GM21786 (cell line): Measurements from ENCODE around the gene CLDN5.

Source experiments
- ATAC-seq: cut with Tn5 transposase; IDR thresholded peaks from one replicate; pipeline ENCODE4 v1.9.1; 2021; ENCODE audit not compliant: unreplicated experiment

Gene CLDN5, protein sequence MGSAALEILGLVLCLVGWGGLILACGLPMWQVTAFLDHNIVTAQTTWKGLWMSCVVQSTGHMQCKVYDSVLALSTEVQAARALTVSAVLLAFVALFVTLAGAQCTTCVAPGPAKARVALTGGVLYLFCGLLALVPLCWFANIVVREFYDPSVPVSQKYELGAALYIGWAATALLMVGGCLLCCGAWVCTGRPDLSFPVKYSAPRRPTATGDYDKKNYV

DNA sequence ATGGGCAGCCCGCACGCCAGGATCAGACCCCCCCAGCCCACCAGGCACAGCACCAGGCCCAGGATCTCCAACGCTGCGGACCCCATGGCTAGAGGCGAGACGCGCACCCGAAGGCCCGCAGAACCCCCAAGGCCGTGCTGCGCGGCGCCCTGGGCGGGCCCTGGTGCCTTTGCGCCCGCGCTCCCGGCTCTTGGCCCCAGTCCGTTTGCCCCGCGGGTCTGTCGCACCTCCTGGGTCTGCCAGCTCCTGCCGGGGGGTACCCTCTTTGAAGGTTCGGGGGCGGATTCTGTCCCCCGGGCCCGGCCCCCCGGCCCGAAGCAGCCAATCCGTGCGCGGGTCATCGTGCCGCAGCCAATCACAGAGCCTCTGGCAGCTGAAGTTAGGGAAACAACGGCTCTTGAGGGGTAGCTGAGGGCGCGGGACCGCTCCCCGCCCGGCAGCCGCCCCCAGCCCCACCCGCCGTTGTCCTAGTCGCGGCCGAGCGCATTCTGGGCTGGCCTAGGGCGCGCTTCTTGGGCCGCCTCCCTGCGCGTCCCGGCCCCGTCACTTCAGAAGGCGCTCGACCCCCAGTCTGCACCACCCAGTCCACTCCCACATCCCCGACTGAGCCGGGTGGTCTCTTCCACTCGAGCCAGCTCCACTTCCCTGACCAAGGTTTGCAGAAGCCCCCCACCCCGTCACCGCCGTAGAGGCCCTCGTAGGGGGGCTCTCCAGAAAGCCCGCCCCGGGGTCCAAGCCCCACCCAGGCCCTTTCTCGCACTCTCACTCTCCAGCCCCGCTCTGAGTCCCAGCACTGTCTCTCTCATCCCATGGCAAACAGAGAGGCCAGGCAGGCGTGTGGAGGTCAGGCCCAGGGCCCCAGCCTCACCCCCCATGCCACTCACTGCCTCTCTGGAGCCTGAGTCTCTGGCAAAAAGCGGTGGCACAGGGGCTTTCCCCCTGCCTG, at the start of gene CLDN5:
Gene CLDN5, minus strand, starts transcription at position 241 of the 946 bp plus-strand sequence. Its CDS starts 155 bp downstream, at position 86.
- no peak for ATAC-seq

- ATAC-seq = no peak
Measured at GRCh38 chr22:19571995-19572394, 47.8 kb upstream of the CLDN5 start.

DNA sequence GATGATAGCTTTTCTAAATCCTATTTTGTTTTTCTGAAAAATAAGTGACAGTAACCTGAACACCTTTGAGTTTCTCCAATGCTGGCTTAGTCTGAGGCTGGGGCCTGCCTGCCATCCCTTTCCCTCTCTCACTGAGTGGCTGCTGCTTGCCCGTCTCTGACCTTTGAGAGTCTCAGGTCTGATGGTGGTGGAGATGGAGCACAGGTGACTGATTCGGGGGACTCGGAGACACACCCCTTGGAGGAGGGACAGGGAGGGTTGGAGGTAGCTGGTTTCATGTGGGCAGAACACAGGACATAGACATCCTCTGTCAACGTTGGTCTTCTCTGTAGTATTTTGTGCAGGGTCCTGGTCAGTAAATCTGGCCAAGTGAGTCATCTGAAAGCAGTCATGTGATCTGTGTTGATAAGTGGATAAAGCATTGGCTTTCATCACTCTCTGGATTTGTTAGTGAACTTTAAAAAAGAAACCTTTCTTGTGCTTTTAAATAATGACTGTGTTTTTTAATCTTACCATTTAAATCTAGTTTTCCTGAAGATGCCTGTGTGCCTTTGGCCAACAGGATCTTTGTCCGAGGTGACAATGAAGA, 47.1 kb upstream of the CLDN5 start:
- no peak for ATAC-seq

GRCh38 chr22:19569976-19570375, 45.8 kb upstream of the CLDN5 start:
- ATAC-seq = no peak

GRCh38 chr22:19569276-19569640, 45.0 kb upstream of the CLDN5 start:
- ATAC-seq = no peak

- ATAC-seq = no peak
Measured at GRCh38 chr22:19568337-19569275, 44.4 kb upstream of the CLDN5 start.

GRCh38 chr22:19567157-19568009, 43.2 kb upstream of the CLDN5 start:
- ATAC-seq = no peak

- no peak for ATAC-seq
Measured at GRCh38 chr22:19566279-19567156, 42.3 kb upstream of the CLDN5 start.

DNA sequence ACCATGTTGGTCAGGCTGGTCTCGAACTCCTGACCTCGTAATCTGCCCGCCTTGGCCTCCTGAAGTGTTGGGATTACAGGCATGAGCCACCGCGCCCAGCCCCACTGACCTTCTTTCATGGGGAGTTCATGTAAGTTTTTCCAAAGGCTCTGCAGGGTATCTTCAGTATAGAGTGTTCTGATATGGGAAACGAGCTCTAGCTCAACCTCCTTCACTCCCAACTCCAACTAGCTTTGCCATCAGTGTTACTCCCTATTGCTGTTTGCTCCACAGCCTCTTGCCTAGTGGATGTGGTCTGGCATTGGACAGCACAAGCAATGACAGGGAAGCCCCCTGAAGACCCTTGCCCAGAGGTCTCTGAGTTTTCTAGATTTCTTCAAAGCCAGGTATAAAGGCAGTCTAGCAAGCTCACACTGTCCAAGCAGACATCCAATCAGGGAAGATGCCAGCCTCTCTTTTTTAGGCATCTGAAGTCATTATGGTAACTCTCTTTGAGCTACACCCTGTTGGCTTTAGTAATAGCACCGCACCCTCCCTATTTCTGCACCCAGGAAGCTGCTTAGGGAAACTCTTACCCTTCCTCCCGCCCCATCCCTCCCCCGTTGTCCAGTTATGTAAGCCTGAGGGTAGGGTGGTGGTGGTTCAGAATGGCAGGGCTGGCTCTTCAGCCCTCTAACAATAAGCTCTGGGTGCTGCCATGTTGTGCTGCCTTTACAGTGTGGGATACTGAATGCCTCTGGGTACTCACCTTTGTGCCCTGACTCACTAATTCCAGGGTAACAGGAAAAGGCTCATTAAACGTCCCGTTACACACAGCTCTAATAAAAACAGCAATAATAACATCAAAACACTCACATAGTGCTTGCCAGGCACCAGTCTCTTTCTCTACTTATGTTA, 41.4 kb upstream of the CLDN5 start:
- ATAC-seq = no peak

DNA sequence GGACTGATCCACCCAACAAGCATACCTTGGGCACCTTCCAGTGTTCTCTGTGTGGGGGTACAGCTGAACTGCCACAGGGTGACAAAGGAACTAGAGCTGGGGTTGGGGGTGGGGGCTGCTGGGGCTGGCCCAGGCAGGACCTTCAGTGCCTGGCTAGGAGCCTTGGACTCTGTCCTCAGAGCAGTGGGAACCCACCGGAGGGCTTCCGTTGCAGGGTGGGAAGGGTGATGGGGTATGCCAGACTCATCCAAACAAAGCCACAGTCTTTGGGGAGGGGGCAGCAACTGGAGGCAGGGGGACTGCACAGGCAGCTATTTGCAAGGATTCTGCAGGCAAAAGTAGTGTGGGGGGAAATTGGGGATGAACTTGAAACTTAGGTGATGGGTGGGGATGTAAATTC, 35.7 kb upstream of the CLDN5 start:
- no peak for ATAC-seq

- ATAC-seq = no peak
Measured at GRCh38 chr22:19559324-19559811, 35.2 kb upstream of the CLDN5 start.

DNA sequence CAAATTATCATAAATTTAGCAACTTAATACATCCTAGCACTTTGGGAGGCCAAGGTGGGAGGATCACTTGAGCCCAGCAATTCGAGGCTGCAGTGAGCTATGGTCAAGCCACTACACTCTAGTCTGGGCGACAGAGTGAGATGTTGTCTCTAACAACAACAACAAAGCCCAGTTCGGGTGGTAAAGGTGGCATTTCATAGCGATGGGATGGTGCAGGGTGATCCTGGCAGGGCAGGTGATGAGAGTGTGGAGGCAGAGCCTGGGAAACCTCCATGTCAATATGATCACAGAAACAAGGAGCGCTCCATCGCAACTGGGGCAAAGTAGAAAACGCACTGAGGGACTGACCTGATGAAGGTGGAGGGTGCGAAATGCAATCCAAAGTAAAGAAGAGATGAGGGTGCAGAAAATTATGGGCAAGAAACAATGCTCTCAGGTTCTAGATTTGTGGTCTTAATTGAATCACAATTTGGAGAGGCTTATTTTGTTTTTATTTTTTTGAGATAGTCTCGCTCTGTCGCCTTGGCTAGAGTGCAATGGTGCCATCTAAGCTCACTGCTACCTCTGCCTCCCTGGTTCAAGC, 32.8 kb upstream of the CLDN5 start:
- ATAC-seq = no peak

DNA sequence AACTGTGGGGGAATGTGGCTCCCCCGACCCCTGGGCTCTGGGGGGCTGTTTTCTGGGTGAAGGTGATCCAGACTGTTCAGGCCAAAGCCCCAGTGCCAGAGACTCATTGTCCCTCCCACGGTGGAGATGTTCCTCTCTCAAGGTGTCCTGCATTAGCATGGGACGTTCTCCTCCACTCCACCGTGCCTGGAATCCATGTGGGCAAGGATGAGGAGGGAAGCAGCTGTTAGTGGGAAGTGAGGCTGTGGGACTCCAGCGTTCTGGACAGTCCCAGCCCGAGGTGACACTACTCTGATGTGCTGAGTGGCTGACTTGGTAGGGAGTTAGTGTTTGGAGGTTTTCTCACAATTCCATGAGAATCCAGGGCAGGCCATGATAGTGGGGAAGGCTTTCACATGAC, 31.4 kb upstream of the CLDN5 start:
- no peak for ATAC-seq

DNA sequence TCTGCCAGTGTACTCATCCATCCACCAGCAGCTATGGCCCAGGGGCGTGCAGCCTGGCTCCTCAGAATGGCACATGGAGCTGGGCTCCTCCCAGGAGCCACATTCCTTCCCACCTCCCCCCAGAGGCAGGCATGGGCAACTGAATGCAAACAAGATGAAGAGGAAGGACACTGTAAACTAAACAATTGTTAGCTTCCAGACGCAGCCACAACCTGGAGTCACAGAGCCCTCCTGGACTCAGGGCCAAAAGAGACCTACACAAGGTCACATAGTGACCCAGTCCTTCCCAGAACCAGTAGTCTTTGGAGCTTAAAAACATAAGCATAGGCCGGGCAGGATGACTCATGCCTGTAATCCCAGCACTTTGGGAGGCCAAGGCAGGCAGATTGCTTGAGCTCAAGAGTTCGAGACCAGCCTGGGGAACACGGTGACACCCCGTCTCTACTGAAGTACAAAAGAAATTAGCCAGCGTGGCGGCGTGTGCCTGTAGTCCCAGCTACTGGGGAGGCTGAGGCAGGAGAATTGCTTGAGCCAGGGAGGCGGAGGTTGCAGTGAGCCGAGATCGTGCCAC, 30.7 kb upstream of the CLDN5 start:
- ATAC-seq = no peak

DNA sequence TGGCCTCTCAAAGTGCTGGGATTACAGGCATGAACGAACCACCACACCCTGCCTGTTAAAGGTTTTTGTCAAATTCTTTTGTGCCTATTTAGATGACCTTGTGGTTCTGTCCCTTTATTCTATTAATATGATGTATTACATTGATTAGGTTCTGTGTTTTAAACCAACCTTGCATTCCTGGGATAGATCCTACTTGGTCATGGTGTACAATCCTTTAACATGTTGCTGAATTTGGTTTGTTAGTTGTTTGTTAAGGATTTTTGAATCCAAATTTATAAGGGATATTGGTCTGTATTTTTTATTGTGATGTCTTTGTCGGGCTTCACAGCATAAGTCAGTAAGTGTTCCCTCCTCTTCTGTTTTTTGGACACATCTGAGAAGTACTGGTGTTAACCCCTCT, 29.0 kb upstream of the CLDN5 start:
- ATAC-seq = no peak

- ATAC-seq = no peak
Measured at GRCh38 chr22:19550382-19550781, 26.2 kb upstream of the CLDN5 start.

DNA sequence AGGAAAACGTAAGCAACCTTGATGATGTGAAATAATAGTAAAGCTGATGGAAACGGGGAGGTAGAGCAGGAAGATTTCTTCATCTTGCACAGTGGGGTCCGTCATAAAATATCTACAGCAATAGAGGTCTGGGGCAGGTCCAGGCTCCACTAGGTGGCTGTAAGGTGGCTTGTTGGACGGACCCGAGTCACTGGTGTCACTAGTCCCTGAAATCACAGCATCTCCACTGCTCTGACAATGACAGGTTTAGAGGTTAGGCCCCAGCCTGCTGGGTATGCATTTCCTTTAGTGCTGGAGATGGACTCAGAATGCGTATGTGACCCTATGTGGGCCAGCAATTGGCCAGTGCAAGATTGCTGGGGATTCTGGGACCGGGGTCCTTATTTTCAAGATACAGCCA, 25.2 kb upstream of the CLDN5 start:
- ATAC-seq = no peak
